ENCODE data around the gene DISP3. TPM values are rescaled to one million over a fixed set of nuclear protein-coding genes. Genes with fewer than 3 reads are reported as not detected.

DISP3 gene
- polyA plus RNA-seq, 1 of the 3 experiments (the other 2 are of a cell fraction): 0.08 TPM

DNA sequence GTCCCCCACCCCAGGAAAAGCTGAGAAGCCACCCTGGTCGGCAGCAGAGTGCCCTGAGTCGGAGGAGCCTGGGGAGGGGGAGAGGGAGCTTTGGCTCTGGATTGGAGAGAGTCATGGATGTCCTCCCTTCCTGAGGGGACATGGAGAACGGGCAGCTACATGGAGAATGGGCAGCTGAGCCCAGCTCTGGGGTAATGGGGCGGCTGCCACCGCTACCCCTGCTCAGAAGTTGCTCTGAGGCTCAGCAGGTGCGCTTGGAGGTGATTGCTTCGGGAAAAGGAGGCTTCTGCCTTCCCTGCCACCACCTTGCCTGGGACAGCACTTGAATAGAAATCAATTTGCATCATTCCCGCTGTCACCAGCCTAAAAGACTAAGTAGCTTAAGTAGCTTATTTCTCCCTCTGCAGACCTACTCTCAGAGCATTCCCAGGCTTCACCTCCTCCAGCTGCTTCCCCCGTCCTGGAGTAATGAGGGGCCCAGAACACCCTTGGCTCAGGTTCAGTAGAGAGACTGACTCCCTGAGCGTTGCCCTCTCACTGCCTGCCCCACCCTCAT lies 8.3 kb downstream of the DISP3 start:
- Histone ChIP-seq H2AFZ (ENCODE audit: low read depth) (no peak overlapping the region), H3K4me3 (ENCODE audit: low read depth in 2 of 2, low read length in 1 of 2) (no peak overlapping the region), H3K9me3 (no peaks in the 10 kb centered on the region), H3K9ac (no peak overlapping the region), H4K20me1 (ENCODE audit: insufficient read depth) (no peaks in the 10 kb centered on the region), H3F3A (replicated peaks; ENCODE audit: insufficient read depth) (no peaks in the 10 kb centered on the region), H3K9me2 (no peaks in the 10 kb centered on the region), H3K36me3 (replicated peaks in 1 of 2; ENCODE audit: control insufficient read depth in 1 of 2, insufficient read depth in 2 of 2, low read length in 1 of 2) (no peaks in the 10 kb centered on the region), H3K27ac (ENCODE audit: low read depth in 2 of 2, low read length in 1 of 2) (no peak overlapping the region), H3K27me3 (ENCODE audit: insufficient read depth) (no peaks in the 10 kb centered on the region), H3K4me1 (ENCODE audit: control insufficient read depth in 1 of 2, insufficient read depth in 2 of 2, low read depth in 1 of 2, low read length in 1 of 2) (peaks cover 0 to 47% of the 10 kb centered on the region in 2 experiments; a peak in 2 of 4 replicates), H3K79me2 (ENCODE audit: insufficient read depth) (no peaks in the 10 kb centered on the region), H3K4me2 (no peak overlapping the region)
- DNase-seq: no peak
- WGBS (ENCODE audit: low lambda C conversion rate): 18% methylated on average over 4 of the region's 10 CpGs
- POLR2A ChIA-PET: no interaction called here
- TF ChIP-seq, protein P1, sequence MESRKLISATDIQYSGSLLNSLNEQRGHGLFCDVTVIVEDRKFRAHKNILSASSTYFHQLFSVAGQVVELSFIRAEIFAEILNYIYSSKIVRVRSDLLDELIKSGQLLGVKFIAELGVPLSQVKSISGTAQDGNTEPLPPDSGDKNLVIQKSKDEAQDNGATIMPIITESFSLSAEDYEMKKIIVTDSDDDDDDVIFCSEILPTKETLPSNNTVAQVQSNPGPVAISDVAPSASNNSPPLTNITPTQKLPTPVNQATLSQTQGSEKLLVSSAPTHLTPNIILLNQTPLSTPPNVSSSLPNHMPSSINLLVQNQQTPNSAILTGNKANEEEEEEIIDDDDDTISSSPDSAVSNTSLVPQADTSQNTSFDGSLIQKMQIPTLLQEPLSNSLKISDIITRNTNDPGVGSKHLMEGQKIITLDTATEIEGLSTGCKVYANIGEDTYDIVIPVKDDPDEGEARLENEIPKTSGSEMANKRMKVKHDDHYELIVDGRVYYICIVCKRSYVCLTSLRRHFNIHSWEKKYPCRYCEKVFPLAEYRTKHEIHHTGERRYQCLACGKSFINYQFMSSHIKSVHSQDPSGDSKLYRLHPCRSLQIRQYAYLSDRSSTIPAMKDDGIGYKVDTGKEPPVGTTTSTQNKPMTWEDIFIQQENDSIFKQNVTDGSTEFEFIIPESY (IDR thresholded peaks at IDR 0.05; ENCODE audit: borderline replicate concordance, low read depth): no peak
- no peak for TF ChIP-seq NRF1 (IDR thresholded peaks at IDR 0.05; ENCODE audit: low read depth, low read length)
- TF ChIP-seq GATA2 (CRISPR knock-in tag; IDR thresholded peaks at IDR 0.05): no peak
- no peak for TF ChIP-seq RAD21 (IDR thresholded peaks at IDR 0.05; ENCODE audit: low read length)
- TF ChIP-seq TEAD4 (IDR thresholded peaks at IDR 0.05; ENCODE audit: borderline replicate concordance, insufficient read depth): no peak
- CTCF ChIA-PET: interaction anchor here (0.6 to 4.0 kb wide), 7 partner anchors 9 to 321 kb away, joined by 3 to 16 read pairs (median 3); partner anchors contain the start of gene DISP3

DNA sequence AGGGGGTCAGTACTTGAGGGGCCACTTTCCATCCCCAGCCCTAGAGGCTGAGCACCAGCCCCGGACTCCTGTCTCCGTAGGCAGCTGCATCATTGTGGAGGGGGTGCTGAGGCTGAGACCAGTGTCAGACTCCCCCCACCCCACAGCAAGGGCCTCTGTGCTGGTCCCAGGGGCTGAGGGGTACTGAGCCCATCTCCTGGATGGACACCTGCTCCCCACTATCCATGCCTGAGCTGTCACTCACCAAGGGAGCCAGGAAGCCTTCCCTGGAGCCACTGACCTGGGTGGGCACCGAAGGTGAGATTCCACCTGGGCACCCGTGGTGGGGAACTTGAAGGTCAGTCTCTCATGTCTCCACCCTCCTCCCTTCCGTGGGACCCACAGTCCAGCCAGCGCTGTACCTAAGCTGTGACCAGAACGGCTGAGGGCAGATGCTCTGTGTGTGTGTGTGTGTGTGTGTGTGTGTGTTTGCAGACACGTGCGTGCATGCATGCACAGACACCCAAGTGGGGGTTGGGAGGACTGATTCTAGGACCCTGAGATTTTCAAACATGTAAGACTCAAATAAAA lies 9.3 kb downstream of the DISP3 start:
- DNase-seq: no peak
- Histone ChIP-seq H3K4me2 (no peak overlapping the region), H3F3A (replicated peaks; ENCODE audit: insufficient read depth) (no peaks in the 10 kb centered on the region), H2AFZ (ENCODE audit: low read depth) (no peak overlapping the region), H3K4me1 (ENCODE audit: control insufficient read depth in 1 of 2, insufficient read depth in 2 of 2, low read depth in 1 of 2, low read length in 1 of 2) (peaks cover 0 to 38% of the 10 kb centered on the region in 2 experiments; a peak in 2 of 4 replicates), H3K9me3 (no peaks in the 10 kb centered on the region), H3K79me2 (ENCODE audit: insufficient read depth) (no peaks in the 10 kb centered on the region), H3K9me2 (no peaks in the 10 kb centered on the region), H3K9ac (no peak overlapping the region), H3K4me3 (ENCODE audit: low read depth in 2 of 2, low read length in 1 of 2) (no peak overlapping the region), H3K36me3 (replicated peaks in 1 of 2; ENCODE audit: control insufficient read depth in 1 of 2, insufficient read depth in 2 of 2, low read length in 1 of 2) (no peaks in the 10 kb centered on the region), H3K27ac (ENCODE audit: low read depth in 2 of 2, low read length in 1 of 2) (no peak overlapping the region), H4K20me1 (ENCODE audit: insufficient read depth) (no peaks in the 10 kb centered on the region), H3K27me3 (ENCODE audit: insufficient read depth) (no peaks in the 10 kb centered on the region)
- 50% methylated on average over 6 of the region's 9 CpGs for WGBS (ENCODE audit: low lambda C conversion rate)
- TF ChIP-seq YY1 (IDR thresholded peaks at IDR 0.05; ENCODE audit: low read depth) (no peak), CHD2 (IDR thresholded peaks at IDR 0.05; ENCODE audit: low read length, partially characterized antibody) (no peak), SMC3 (IDR thresholded peaks at IDR 0.05; ENCODE audit: low read depth, low read length) (no peak), TAF1 (IDR thresholded peaks at IDR 0.05; ENCODE audit: borderline replicate concordance, low read depth, low read length) (no peak), NFIC (IDR thresholded peaks at IDR 0.05; ENCODE audit: borderline replicate concordance) (no peak), TCF12 (IDR thresholded peaks at IDR 0.05) (no peak), RAD21 (IDR thresholded peaks at IDR 0.05; ENCODE audit: low read length) (no peak), RFX5 (IDR thresholded peaks at IDR 0.05; ENCODE audit: low read length) (no peak), MEF2A (IDR thresholded peaks at IDR 0.05; ENCODE audit: borderline replicate concordance, low read depth) (no peak), TEAD4 (IDR thresholded peaks at IDR 0.05; ENCODE audit: borderline replicate concordance, insufficient read depth) (no peak), FOSL2 (IDR thresholded peaks at IDR 0.05; ENCODE audit: borderline replicate concordance, low read depth) (no peak), RXRA (IDR thresholded peaks at IDR 0.05; ENCODE audit: borderline replicate concordance, low read depth) (no peak)
- TF ChIP-seq, protein P2, sequence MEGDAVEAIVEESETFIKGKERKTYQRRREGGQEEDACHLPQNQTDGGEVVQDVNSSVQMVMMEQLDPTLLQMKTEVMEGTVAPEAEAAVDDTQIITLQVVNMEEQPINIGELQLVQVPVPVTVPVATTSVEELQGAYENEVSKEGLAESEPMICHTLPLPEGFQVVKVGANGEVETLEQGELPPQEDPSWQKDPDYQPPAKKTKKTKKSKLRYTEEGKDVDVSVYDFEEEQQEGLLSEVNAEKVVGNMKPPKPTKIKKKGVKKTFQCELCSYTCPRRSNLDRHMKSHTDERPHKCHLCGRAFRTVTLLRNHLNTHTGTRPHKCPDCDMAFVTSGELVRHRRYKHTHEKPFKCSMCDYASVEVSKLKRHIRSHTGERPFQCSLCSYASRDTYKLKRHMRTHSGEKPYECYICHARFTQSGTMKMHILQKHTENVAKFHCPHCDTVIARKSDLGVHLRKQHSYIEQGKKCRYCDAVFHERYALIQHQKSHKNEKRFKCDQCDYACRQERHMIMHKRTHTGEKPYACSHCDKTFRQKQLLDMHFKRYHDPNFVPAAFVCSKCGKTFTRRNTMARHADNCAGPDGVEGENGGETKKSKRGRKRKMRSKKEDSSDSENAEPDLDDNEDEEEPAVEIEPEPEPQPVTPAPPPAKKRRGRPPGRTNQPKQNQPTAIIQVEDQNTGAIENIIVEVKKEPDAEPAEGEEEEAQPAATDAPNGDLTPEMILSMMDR (IDR thresholded peaks at IDR 0.05): no peak
- TF ChIP-seq, protein P3, sequence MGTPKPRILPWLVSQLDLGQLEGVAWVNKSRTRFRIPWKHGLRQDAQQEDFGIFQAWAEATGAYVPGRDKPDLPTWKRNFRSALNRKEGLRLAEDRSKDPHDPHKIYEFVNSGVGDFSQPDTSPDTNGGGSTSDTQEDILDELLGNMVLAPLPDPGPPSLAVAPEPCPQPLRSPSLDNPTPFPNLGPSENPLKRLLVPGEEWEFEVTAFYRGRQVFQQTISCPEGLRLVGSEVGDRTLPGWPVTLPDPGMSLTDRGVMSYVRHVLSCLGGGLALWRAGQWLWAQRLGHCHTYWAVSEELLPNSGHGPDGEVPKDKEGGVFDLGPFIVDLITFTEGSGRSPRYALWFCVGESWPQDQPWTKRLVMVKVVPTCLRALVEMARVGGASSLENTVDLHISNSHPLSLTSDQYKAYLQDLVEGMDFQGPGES (IDR thresholded peaks at IDR 0.05; ENCODE audit: low read depth, low read length): no peak
- TF ChIP-seq, protein P4, sequence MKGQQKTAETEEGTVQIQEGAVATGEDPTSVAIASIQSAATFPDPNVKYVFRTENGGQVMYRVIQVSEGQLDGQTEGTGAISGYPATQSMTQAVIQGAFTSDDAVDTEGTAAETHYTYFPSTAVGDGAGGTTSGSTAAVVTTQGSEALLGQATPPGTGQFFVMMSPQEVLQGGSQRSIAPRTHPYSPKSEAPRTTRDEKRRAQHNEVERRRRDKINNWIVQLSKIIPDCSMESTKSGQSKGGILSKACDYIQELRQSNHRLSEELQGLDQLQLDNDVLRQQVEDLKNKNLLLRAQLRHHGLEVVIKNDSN (IDR thresholded peaks at IDR 0.05; ENCODE audit: borderline replicate concordance, low read depth): no peak
- POLR2A ChIA-PET: no interaction called here
- CTCF ChIA-PET: interaction anchor here (1.0 to 4.0 kb wide), 6 partner anchors 10 to 216 kb away, joined by 3 to 16 read pairs (median 4); partner anchors contain the start of gene DISP3
